ENCODE data around the gene CCDC33. TPM values are rescaled to one million over a fixed set of nuclear protein-coding genes. Genes with fewer than 3 reads are reported as not detected.

CCDC33 gene
- total RNA-seq, 4 donors from 2014 or later = not detected

GRCh38 chr15:74222240-74223119, 13.6 kb upstream of the CCDC33 start:
- TF ChIP-seq CTCF (IDR thresholded peaks at IDR 0.05) = no peak
- ATAC-seq (ENCODE audit: low FRiP score) (no peak), DNase-seq (ENCODE audit: low spot score) (no peak)

- ATAC-seq (ENCODE audit: low FRiP score) = no peak
- TF ChIP-seq CTCF (IDR thresholded peaks at IDR 0.05) = no peak
- no peak for DNase-seq (ENCODE audit: low spot score)
These were observed 10.2 kb upstream of the CCDC33 start for GRCh38 chr15:74225928-74226327.

- ATAC-seq (ENCODE audit: low FRiP score) (no peak), DNase-seq (ENCODE audit: low spot score) (no peak)
- TF ChIP-seq CTCF (IDR thresholded peaks at IDR 0.05) = no peak
These were observed 9.2 kb upstream of the CCDC33 start for GRCh38 chr15:74226761-74227540.

- TF ChIP-seq CTCF (IDR thresholded peaks at IDR 0.05) = no peak
These were observed 8.0 kb upstream of the CCDC33 start for GRCh38 chr15:74227968-74228722.

GRCh38 chr15:74228723-74229081, 7.4 kb upstream of the CCDC33 start:
- DNase-seq (ENCODE audit: low spot score) (no peak), ATAC-seq (ENCODE audit: low FRiP score) (no peak)
- TF ChIP-seq CTCF (IDR thresholded peaks at IDR 0.05) = no peak

More at GRCh38 chr15:74227968-74228722, 8.0 kb upstream of the CCDC33 start:
- ATAC-seq (ENCODE audit: low FRiP score) (no peak), DNase-seq (ENCODE audit: low spot score) (no peak)

GRCh38 chr15:74229686-74230085, 6.4 kb upstream of the CCDC33 start:
- no peak for TF ChIP-seq CTCF (IDR thresholded peaks at IDR 0.05)
- ATAC-seq (ENCODE audit: low FRiP score) (no peak), DNase-seq (ENCODE audit: low spot score) (no peak)
